ENCODE data around the gene ZNF423. TPM values are rescaled to one million over a fixed set of nuclear protein-coding genes. Genes with fewer than 3 reads are reported as not detected.

Gene ZNF423
- total RNA-seq, 1 donor from 2014 or later: 10.6 TPM

DNA sequence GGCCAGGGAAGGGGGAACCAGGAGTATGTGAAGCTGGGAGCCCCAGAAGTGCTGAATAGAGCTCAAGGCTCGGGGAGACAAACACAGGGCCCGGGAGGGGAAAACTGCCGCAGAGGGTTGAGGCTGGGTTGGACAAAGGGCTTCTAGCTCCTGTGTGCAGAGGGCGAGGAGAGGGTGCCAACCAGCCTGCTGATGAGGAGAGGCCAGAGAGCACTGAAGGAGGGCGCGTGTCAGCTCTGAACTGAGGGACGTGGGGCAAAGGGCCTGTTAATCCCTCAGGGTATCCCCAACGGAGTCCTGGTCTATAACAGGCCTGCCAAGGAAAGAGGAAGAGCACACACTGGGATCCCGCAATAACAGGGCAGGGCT lies 331.0 kb downstream of the ZNF423 start:
- H3K4me3 Mint-ChIP-seq (ENCODE audit: unreplicated experiment): no peak overlapping the region
- H3K36me3 Mint-ChIP-seq (ENCODE audit: low read depth, unreplicated experiment): peaks cover 4% of the 10 kb centered on the region
- Histone ChIP-seq H4K20me1 (ENCODE audit: insufficient read depth, low read length) (no peaks in the 10 kb centered on the region), H2AFZ (ENCODE audit: low read depth, low read length) (no peak overlapping the region), H3K79me2 (ENCODE audit: insufficient read depth, low read length) (no peaks in the 10 kb centered on the region), H3K4me2 (ENCODE audit: low read length) (no peak overlapping the region), H3K9ac (ENCODE audit: low read length) (no peak overlapping the region), H3K4me1 (ENCODE audit: insufficient read depth, low read length) (no peaks in the 10 kb centered on the region), H3K4me3 (ENCODE audit: insufficient read depth, low read depth, low read length) (no peak overlapping the region), H3K36me3 (ENCODE audit: insufficient read depth, low read length) (no peaks in the 10 kb centered on the region), H3K27me3 (ENCODE audit: insufficient read depth, low read length) (no peaks in the 10 kb centered on the region), H3K9me3 (ENCODE audit: insufficient read depth, low read depth, low read length) (no peaks in the 10 kb centered on the region), H3K27ac (ENCODE audit: low read depth, low read length) (no peak overlapping the region)
- H3K9me3 Mint-ChIP-seq (ENCODE audit: unreplicated experiment): no peaks in the 10 kb centered on the region
- no peak for DNase-seq (ENCODE audit: low read depth)
- peaks cover 6% of the 10 kb centered on the region for H3K27me3 Mint-ChIP-seq (ENCODE audit: low read depth, unreplicated experiment)
- no peak for FAIRE-seq
- no peaks in the 10 kb centered on the region for H3K4me1 Mint-ChIP-seq (ENCODE audit: low read depth, unreplicated experiment)
- H3K27ac Mint-ChIP-seq (ENCODE audit: unreplicated experiment): no peak overlapping the region
- TF ChIP-seq, protein P1, sequence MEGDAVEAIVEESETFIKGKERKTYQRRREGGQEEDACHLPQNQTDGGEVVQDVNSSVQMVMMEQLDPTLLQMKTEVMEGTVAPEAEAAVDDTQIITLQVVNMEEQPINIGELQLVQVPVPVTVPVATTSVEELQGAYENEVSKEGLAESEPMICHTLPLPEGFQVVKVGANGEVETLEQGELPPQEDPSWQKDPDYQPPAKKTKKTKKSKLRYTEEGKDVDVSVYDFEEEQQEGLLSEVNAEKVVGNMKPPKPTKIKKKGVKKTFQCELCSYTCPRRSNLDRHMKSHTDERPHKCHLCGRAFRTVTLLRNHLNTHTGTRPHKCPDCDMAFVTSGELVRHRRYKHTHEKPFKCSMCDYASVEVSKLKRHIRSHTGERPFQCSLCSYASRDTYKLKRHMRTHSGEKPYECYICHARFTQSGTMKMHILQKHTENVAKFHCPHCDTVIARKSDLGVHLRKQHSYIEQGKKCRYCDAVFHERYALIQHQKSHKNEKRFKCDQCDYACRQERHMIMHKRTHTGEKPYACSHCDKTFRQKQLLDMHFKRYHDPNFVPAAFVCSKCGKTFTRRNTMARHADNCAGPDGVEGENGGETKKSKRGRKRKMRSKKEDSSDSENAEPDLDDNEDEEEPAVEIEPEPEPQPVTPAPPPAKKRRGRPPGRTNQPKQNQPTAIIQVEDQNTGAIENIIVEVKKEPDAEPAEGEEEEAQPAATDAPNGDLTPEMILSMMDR (IDR thresholded peaks at IDR 0.05; ENCODE audit: insufficient read depth, low read depth, low read length): no peak
- TF ChIP-seq EZH2 (IDR thresholded peaks at IDR 0.05; ENCODE audit: insufficient read depth, low read length): no peak

- Histone ChIP-seq H2AFZ (ENCODE audit: low read depth, low read length) (no peak overlapping the region), H3K27ac (ENCODE audit: low read depth, low read length) (no peak overlapping the region), H3K79me2 (ENCODE audit: insufficient read depth, low read length) (no peaks in the 10 kb centered on the region), H4K20me1 (ENCODE audit: insufficient read depth, low read length) (no peaks in the 10 kb centered on the region), H3K36me3 (ENCODE audit: insufficient read depth, low read length) (no peaks in the 10 kb centered on the region), H3K4me1 (ENCODE audit: insufficient read depth, low read length) (no peaks in the 10 kb centered on the region), H3K9ac (ENCODE audit: low read length) (no peak overlapping the region), H3K27me3 (ENCODE audit: insufficient read depth, low read length) (no peaks in the 10 kb centered on the region), H3K4me2 (ENCODE audit: low read length) (no peak overlapping the region), H3K4me3 (ENCODE audit: insufficient read depth, low read depth, low read length) (no peak overlapping the region), H3K9me3 (ENCODE audit: insufficient read depth, low read depth, low read length) (no peaks in the 10 kb centered on the region)
- Mint-ChIP-seq H3K27me3 (ENCODE audit: low read depth, unreplicated experiment) (peaks cover 6% of the 10 kb centered on the region), H3K36me3 (ENCODE audit: low read depth, unreplicated experiment) (peaks cover 6% of the 10 kb centered on the region), H3K27ac (ENCODE audit: unreplicated experiment) (no peak overlapping the region), H3K9me3 (ENCODE audit: unreplicated experiment) (no peaks in the 10 kb centered on the region), H3K4me3 (ENCODE audit: unreplicated experiment) (no peak overlapping the region), H3K4me1 (ENCODE audit: low read depth, unreplicated experiment) (no peaks in the 10 kb centered on the region)
- DNase-seq (ENCODE audit: low read depth) (no peak), FAIRE-seq (no peak)
- TF ChIP-seq, protein P1 (IDR thresholded peaks at IDR 0.05; ENCODE audit: insufficient read depth, low read depth, low read length): no peak
- no peak for TF ChIP-seq EZH2 (IDR thresholded peaks at IDR 0.05; ENCODE audit: insufficient read depth, low read length)
Observed at GRCh38 chr16:49524216-49524946, 331.5 kb downstream of the ZNF423 start.

DNA sequence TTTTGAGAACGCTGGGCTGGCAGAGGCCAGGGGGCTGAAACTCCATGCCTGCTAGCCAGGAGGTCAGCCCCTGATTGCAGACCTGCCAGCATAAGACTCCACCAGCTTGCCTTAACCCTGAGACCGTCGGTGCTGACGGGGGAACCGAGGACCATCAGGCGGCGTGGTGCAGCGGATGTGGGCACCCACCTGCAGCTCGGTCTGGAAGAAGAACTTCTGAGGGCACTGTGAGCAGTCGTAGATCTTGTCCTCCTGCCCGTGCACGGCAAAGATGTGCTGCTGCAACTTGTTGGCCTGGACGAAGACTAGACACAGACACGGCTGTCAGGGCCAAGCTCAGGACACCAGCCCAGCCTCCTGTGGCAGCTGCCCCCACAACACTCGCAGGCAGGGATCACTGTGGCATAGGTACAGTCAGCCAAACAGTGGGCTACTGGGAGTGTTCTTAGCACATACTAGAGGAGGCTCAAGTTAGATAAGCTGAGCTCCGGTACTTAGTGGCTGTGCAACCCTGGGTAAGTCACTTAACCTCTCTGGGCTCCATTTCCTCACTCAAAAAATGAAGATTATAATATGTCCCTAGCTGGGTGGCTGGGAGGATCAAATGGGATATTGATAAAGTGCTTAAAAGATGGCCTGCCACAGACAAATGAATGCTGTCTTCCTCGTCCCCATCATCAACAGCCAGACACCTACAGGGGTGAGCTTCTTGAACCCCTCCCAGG lies 332.3 kb downstream of the ZNF423 start:
- no peaks in the 10 kb centered on the region for H3K27me3 ChIP-seq (ENCODE audit: insufficient read depth, low read length)
- H3K79me2 ChIP-seq (ENCODE audit: insufficient read depth, low read length): no peaks in the 10 kb centered on the region
- Mint-ChIP-seq H3K4me1 (ENCODE audit: low read depth, unreplicated experiment) (no peaks in the 10 kb centered on the region), H3K9me3 (ENCODE audit: unreplicated experiment) (no peaks in the 10 kb centered on the region), H3K27ac (ENCODE audit: unreplicated experiment) (no peak overlapping the region), H3K4me3 (ENCODE audit: unreplicated experiment) (no peak overlapping the region), H3K27me3 (ENCODE audit: low read depth, unreplicated experiment) (peaks cover 6% of the 10 kb centered on the region), H3K36me3 (ENCODE audit: low read depth, unreplicated experiment) (peaks cover 6% of the 10 kb centered on the region)
- no peaks in the 10 kb centered on the region for H3K4me1 ChIP-seq (ENCODE audit: insufficient read depth, low read length)
- H4K20me1 ChIP-seq (ENCODE audit: insufficient read depth, low read length): no peaks in the 10 kb centered on the region
- no peaks in the 10 kb centered on the region for H3K36me3 ChIP-seq (ENCODE audit: insufficient read depth, low read length)
- H3K4me2 ChIP-seq (ENCODE audit: low read length): no peak overlapping the region
- H3K27ac ChIP-seq (ENCODE audit: low read depth, low read length): no peak overlapping the region
- FAIRE-seq (no peak), DNase-seq (ENCODE audit: low read depth) (no peak)
- H3K9me3 ChIP-seq (ENCODE audit: insufficient read depth, low read depth, low read length): no peaks in the 10 kb centered on the region
- H3K4me3 ChIP-seq (ENCODE audit: insufficient read depth, low read depth, low read length): no peak overlapping the region
- TF ChIP-seq, protein P1 (IDR thresholded peaks at IDR 0.05; ENCODE audit: insufficient read depth, low read depth, low read length): no peak
- H3K9ac ChIP-seq (ENCODE audit: low read length): no peak overlapping the region
- no peak overlapping the region for H2AFZ ChIP-seq (ENCODE audit: low read depth, low read length)

All from astrocyte (in vitro differentiated cells and primary cell).